Stomach smooth muscle (tissue), 2 donors: ENCODE results near the gene SYNGR2.
A peak's percentile ranks its signal among the peaks of the same experiment; 100 is the strongest.

Experiments
- H3K27ac ChIP-seq: one replicate; pipeline ENCODE4 v1.7.0; 2013; ENCODE audit warnings: mild to moderate bottlenecking, low read length, inconsistent platforms
- H3K27me3 ChIP-seq, 2 donors: one replicate each; pipeline ENCODE4 v1.7.0; 2013; ENCODE audit warnings: low read length in 2 of 2; ENCODE audit not compliant: insufficient read depth in 2 of 2, control insufficient read depth in 1 of 2
- H3K36me3 ChIP-seq, 2 donors: one replicate each; pipeline ENCODE4 v1.7.0; 2013; ENCODE audit warnings: low read length in 2 of 2; ENCODE audit not compliant: control insufficient read depth in 2 of 2, insufficient read depth in 2 of 2
- H3K4me1 ChIP-seq: one replicate; pipeline ENCODE4 v1.7.0; 2013; ENCODE audit warnings: low read length; ENCODE audit not compliant: control insufficient read depth, insufficient read depth
- H3K4me3 ChIP-seq, 2 donors: one replicate each; pipeline ENCODE4 v1.7.0; 2013; ENCODE audit warnings: low read length in 2 of 2
- H3K9ac ChIP-seq, 2 donors: one replicate each; pipeline ENCODE4 v1.7.0; 2013; ENCODE audit warnings: low read length in 2 of 2, mild to moderate bottlenecking in 1 of 2
- H3K9me3 ChIP-seq, 2 donors: one replicate each; pipeline ENCODE4 v1.7.0; 2013; ENCODE audit warnings: low read length in 2 of 2; ENCODE audit not compliant: control insufficient read depth in 2 of 2
- donor health status: healthy.
- donor health status: Pancreatic carcinoma.

SYNGR2 gene

DNA sequence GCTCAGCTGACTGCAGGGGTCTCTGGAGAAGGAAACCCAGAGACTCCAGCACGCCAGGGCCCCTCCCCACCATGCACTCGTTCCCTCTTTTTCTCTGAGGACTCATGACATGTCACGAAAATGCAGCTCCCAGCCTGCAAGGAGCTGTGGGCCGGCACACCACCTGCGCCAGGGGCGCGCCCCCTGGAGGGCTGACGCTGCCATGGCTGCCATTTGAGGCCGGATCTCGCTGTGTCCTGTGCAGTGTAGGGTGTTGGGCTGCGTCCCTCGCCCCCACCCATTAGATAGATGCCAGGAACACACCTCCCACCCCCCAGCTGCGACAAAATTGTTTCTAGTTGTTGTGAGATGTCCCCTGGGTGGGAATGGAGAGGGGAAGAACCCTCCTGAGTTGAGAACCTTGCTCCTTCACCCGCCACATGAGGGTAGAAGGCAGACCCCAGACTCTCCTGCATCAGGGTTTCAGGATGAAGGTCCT lies 8.2 kb downstream of the SYNGR2 start:
- Histone ChIP-seq H3K4me1 (peaks cover 84% of the 10 kb centered on the region), H3K4me3 (peak overlapping the region in 1 of 2 donors; percentile 8), H3K9me3 (no peaks in the 10 kb centered on the region), H3K27me3 (no peaks in the 10 kb centered on the region), H3K9ac (peak overlapping the region in 1 of 2 donors; percentile 2), H3K36me3 (no peaks in the 10 kb centered on the region), H3K27ac (peak overlapping the region; percentile 77)

DNA sequence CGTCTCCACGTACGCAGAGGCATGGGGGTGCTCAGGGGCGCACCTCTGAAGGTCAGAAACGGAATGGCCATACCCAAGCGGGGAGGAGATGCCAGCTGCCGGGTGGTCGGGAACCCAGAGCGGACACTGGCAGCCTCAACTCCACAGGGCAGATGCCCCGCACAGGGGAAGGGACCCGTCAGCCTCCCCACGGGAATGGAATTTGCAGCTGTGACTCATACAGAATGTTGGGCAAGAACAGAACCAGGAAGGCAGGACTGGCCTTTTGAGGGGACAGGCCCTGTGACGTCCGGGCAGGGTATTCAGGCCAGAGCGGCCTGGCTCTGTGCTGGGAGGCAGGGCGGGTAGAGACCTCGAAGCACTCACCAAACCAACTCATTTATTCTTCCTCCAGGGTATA lies 11.0 kb downstream of the SYNGR2 start:
- Histone ChIP-seq H3K27me3 (no peaks in the 10 kb centered on the region), H3K4me1 (peaks cover 73% of the 10 kb centered on the region), H3K9me3 (no peaks in the 10 kb centered on the region), H3K27ac (peak overlapping the region; percentile 77), H3K4me3 (peak overlapping the region in 1 of 2 donors; percentile 8), H3K36me3 (no peaks in the 10 kb centered on the region), H3K9ac (peak overlapping the region in 1 of 2 donors; percentile 37)

DNA sequence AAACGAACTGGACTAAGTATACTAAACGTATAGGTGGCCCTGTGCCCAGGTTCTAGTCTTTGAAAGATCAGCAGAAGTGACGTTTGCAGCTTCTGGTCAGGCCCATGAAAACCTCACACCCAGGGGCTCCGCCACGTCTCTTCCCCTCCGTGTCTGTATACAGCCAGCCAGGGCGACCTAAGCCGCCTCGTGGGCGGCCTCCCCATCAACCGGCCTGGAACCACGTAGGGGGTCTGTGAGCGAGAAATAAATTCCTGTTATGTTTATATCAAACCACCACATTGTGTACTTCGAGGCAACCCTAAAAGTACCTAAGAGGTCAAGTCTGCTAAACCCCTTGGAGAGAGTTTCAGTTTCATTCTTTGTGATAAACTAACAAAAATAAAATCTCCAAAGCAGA lies 11.7 kb downstream of the SYNGR2 start:
- Histone ChIP-seq H3K27me3 (no peaks in the 10 kb centered on the region), H3K36me3 (no peaks in the 10 kb centered on the region), H3K9ac (peak overlapping the region; percentile 5 to 37), H3K4me3 (peak overlapping the region in 1 of 2 donors; percentile 9), H3K9me3 (no peaks in the 10 kb centered on the region), H3K27ac (peak overlapping the region; percentile 77), H3K4me1 (peaks cover 73% of the 10 kb centered on the region)

DNA sequence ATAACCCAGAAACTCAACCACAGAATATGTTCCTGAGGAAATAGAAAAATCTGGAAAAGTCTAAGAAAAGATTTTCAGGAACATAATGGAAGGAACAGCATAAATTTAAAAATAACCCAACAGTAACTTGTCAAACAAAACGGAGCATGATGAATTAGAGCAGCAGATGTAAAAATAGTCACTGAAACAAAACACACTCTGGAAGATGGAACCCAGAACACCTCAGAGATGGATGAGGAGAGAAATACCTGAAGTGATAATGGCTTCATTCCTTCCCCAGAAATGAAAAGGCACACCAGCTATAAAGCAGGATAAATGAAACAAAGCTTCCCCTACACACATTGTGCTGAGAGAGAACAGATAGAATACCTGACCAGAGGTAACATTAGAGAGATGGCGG lies 12.1 kb downstream of the SYNGR2 start:
- peak overlapping the region; percentile 77 for H3K27ac ChIP-seq
- H3K4me1 ChIP-seq, result peaks cover 73% of the 10 kb centered on the region
- peak overlapping the region in 1 of 2 donors; percentile 0 for H3K4me3 ChIP-seq
- peak overlapping the region in 1 of 2 donors; percentile 5 for H3K9ac ChIP-seq
- H3K27me3 ChIP-seq, result no peaks in the 10 kb centered on the region
- H3K9me3 ChIP-seq, result no peaks in the 10 kb centered on the region
- H3K36me3 ChIP-seq, result no peaks in the 10 kb centered on the region

- Histone ChIP-seq H3K9me3 (no peaks in the 10 kb centered on the region), H3K4me1 (peaks cover 67% of the 10 kb centered on the region), H3K4me3 (no peak overlapping the region), H3K27me3 (no peaks in the 10 kb centered on the region), H3K36me3 (no peaks in the 10 kb centered on the region), H3K27ac (no peak overlapping the region), H3K9ac (no peak overlapping the region)
Observed at GRCh38 chr17:78182504-78182903, 14.1 kb downstream of the SYNGR2 start.

DNA sequence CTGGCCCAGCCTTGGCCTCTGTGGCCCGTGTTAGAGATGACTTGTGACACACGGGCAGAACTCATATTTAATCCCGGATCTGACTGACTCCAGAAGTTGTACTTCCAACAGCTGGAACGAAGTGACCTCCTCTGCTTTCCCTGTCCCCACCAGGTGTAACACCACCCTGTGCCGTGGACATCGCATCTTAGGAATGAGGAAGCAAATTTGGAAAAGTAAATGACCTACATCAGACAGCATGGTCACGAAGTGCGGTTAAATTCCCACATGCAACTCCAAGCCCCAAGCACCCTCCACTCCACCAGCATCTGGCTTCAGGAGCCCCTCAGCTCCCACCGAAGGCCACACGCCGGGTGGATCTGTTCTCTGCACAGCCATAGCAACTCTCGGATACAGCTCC lies 15.5 kb downstream of the SYNGR2 start:
- Histone ChIP-seq H3K36me3 (no peaks in the 10 kb centered on the region), H3K9me3 (no peaks in the 10 kb centered on the region), H3K27me3 (no peaks in the 10 kb centered on the region), H3K4me1 (peaks cover 64% of the 10 kb centered on the region), H3K4me3 (peak overlapping the region in 1 of 2 donors; percentile 60), H3K27ac (peak overlapping the region; percentile 58), H3K9ac (no peak overlapping the region)

DNA sequence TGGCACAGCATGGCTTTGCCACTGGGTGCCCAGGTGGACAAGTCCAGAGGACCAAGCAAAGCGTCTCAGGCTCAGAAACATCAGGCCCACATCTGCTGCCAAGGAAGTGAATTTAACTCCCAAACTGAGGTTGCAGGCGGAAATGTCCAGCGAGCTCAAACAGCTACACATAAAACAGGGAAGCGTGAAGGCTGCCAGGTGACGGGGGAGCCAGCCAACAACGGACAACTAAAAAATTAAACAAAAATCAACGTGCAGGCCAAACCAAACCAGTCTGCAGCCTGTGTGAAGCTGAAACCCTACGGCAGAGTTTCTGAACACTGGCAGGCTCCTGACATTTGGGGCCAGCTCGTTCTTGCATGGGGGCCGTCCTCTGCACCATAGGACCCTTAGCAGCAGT lies 16.0 kb downstream of the SYNGR2 start:
- peak overlapping the region; percentile 58 for H3K27ac ChIP-seq
- H3K4me3 ChIP-seq, result peak overlapping the region in 1 of 2 donors; percentile 60
- H3K4me1 ChIP-seq, result peaks cover 60% of the 10 kb centered on the region
- no peak overlapping the region for H3K9ac ChIP-seq
- no peaks in the 10 kb centered on the region for H3K9me3 ChIP-seq
- H3K27me3 ChIP-seq, result no peaks in the 10 kb centered on the region
- H3K36me3 ChIP-seq, result no peaks in the 10 kb centered on the region

DNA sequence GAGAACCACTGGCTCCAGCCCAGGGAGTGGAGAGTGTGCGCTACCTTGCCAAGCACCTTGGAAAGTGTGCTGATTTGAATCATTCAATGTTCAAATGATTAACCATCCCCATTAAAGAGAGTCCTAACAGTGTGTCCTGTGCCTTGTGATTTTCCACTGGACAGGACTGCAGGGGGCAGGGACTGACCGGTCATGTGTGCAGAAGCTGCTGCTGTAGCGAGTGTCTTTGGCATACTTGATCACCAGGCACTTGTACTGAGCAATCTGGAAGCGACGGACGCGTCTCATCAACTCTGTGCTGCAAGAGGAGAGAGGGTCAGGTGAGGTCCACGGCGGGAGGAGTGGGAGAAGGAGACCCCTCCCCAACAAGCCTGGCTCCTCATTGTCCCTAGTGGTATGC lies 16.5 kb downstream of the SYNGR2 start:
- Histone ChIP-seq H3K27me3 (no peaks in the 10 kb centered on the region), H3K36me3 (no peaks in the 10 kb centered on the region), H3K4me1 (peaks cover 56% of the 10 kb centered on the region), H3K9ac (peak overlapping the region in 1 of 2 donors; percentile 29), H3K4me3 (peak overlapping the region in 1 of 2 donors; percentile 60), H3K27ac (peak overlapping the region; percentile 58), H3K9me3 (no peaks in the 10 kb centered on the region)

DNA sequence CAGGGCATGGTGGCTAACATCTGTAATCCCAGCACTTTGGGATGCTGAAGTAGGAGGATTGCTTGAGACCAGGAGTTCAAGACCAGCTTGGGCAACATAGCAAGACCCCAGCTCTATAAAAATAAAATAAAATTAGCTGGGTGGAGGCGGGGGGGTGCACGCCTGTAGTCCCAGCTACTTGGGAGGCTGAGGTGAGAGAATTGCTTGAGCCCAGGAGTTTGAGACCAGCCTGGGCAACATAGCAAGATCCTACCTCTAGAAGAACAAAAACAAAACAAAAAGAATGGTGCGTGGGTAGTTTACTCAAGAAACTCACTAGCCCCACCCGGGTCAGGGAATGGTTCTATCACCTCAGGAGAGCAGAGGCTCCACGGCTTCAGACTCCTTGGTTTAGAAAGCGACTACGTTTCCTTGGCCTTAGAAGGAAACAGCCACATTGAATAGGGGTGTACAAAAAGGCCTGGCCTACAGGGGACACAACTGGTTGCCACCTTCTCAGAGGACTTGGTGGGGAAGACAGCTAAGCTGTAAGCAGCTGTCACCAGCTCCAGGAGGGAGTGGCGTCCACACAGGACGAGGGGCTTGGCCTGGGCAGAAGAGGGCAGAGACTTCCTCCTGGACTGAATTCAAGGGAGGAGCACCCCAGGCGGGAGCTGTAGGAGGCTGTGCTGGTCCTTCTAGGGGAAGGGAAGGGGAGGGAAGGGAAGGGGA lies 17.8 kb downstream of the SYNGR2 start:
- H3K4me1 ChIP-seq, result peaks cover 49% of the 10 kb centered on the region
- H3K27ac ChIP-seq, result peak overlapping the region; percentile 58
- H3K27me3 ChIP-seq, result no peaks in the 10 kb centered on the region
- H3K4me3 ChIP-seq, result peak overlapping the region in 1 of 2 donors; percentile 76
- H3K9ac ChIP-seq, result no peak overlapping the region
- H3K9me3 ChIP-seq, result no peaks in the 10 kb centered on the region
- H3K36me3 ChIP-seq, result peaks cover 0 to 2% of the 10 kb centered on the region in 2 donors

DNA sequence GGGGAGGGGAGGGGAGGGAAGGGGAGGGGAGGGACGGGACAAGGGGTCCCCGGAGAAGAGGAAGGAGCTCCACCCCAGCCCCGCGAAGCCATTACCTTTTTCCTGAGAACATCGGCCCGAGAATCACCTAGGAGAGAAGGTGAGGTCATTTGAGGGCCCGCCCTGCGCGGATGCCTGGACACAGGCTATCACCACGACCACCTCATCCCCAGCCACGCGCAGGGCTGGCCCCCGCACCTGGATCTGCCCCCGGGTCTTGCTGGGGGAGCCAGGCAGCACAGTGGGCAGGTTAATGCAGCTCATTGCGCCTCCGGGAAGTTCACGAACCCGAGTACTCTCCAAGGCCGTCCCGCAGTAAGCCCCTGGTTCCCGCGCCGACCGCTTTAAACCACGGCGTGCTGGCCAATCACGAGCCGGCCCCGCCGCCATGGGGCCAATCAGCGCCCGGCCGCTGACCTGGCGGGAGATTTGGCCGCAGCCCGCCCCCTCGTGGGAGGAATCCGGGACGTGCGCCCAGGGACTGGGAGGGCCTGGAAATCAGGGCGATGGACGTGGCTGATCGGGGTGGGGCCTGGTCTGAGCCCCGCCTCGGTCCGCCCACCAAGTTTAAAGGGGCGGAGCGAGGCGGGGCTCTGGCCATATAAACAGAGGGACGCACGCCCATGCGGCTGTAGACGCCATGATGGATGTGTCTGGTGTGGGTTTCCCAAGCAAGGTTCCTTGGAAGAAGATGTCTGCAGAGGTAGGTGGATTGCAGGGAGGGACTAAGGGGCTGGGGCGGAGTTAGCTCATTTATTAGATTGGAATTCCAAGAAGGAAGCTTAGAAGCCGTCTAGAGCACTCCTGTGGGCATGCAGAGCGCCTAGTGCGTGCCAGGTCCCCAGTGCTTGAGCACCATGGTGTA lies 18.6 kb downstream of the SYNGR2 start, which contains the start of the genes AFMID and TK1:
Gene AFMID, plus strand, starts transcription at position 671 of the 904 bp plus-strand sequence. Its CDS starts 9 bp downstream, at position 680.
Gene TK1, minus strand, starts transcription at position 361 of the 904 bp plus-strand sequence. Its CDS starts 58 bp downstream, at position 303.
- Histone ChIP-seq H3K4me3 (peak within 1 kb of the TSS; percentile 64 to 76), H3K4me1 (peaks cover 43% of the 10 kb centered on the region), H3K9ac (no peak within 1 kb of the TSS), H3K27me3 (no peaks in the 10 kb centered on the region), H3K36me3 (peaks cover 0 to 2% of the 10 kb centered on the region in 2 donors), H3K27ac (peak within 1 kb of the TSS; percentile 58), H3K9me3 (no peaks in the 10 kb centered on the region)
